Spinal cord (tissue), 10 donors: Measurements from ENCODE around the gene RGPD4. TPM values are rescaled to one million over a fixed set of nuclear protein-coding genes. Genes with fewer than 3 reads are reported as not detected.
"Not testable (repeated sequence)": the region's sequence is repeated elsewhere in the genome, so short reads cannot be mapped to it uniquely, and the experiment has no call there.

ENCODE experiments used
- DNase-seq, 6 donors: peaks; one replicate each; pipeline versions ENCODE4 v3.0.0 to v3.0.0-alpha.2; 2013 to 2015; ENCODE audit warnings: low spot score in 6 of 6, low read depth in 4 of 6
- H3K27ac ChIP-seq: one replicate; pipeline ENCODE4 v1.5.1; 2013; ENCODE audit warnings: low read depth, low read length, control low read depth
- H3K27me3 ChIP-seq: one replicate; pipeline ENCODE4 v1.6.1; 2013; ENCODE audit warnings: low read length; ENCODE audit not compliant: control insufficient read depth, insufficient read depth
- H3K36me3 ChIP-seq: one replicate; pipeline ENCODE4 v1.6.1; 2013; ENCODE audit warnings: low read length; ENCODE audit not compliant: control insufficient read depth, insufficient read depth
- H3K4me1 ChIP-seq: one replicate; pipeline ENCODE4 v1.6.1; 2013; ENCODE audit warnings: low read length; ENCODE audit not compliant: control insufficient read depth, insufficient read depth
- H3K4me3 ChIP-seq: one replicate; pipeline ENCODE4 v1.5.1; 2013; ENCODE audit warnings: low read depth, low read length, control low read depth
- H3K9me3 ChIP-seq: one replicate; pipeline ENCODE4 v1.6.1; 2013; ENCODE audit warnings: low read length; ENCODE audit not compliant: control insufficient read depth, insufficient read depth
- WGBS: methylation state at CpG from one replicate; pipeline ENCODE4 v1.1.5; 2013; ENCODE audit warnings: missing lambda C conversion rate; ENCODE audit not compliant: insufficient coverage; 5-methylcytosine and 5-hydroxymethylcytosine counted together
- long read RNA-seq, 4 donors: transcript quantifications; one replicate each; lab custom pipeline, GENCODE V29; 2026
- polyA plus RNA-seq, 2 donors: library from polyadenylated mRNA; unstranded; fragments of 120-200 nt; gene quantifications; one replicate each; pipeline ENCODE4 v1.2.1, GENCODE V29; 2013; ENCODE audit not compliant: insufficient read length in 2 of 2
- total RNA-seq, 2 donors: library from RNA; depleted of rRNA in 1 of 2; stranded (reverse); fragments of 120-200 nt in 1 of 2; fragments of >200 nt in 1 of 2; gene quantifications; one replicate each; pipeline versions ENCODE4 v1.2.3 to v1.2.4, GENCODE V29; 2013 to 2014
- donor health status: healthy.

Gene RGPD4
- total RNA-seq (under 1 TPM in 1 of 2 donors, not detected in 1; 0.10 TPM), polyA plus RNA-seq (under 1 TPM in 1 of 2 donors, not detected in 1; 0.14 TPM)
- long read RNA-seq, donor 1: 0 reads
- long read RNA-seq, donor 2: 0 reads
- long read RNA-seq, donor 3: 0 reads
- long read RNA-seq, donor 4: 0 reads

- WGBS: 99% methylated on average over 39 of the region's 43 CpGs
Measured at GRCh38 chr2:107826749-107827148, at the start of gene RGPD4. RGPD4 (plus strand) TSS chr2:107826892; CDS start chr2:107827014, 122 bp downstream.

GRCh38 chr2:107777974-107778373 is 48.7 kb upstream of the RGPD4 start:
- Histone ChIP-seq H3K36me3 (no peaks in the 10 kb centered on the region), H3K9me3 (no peaks in the 10 kb centered on the region), H3K4me1 (no peaks in the 10 kb centered on the region), H3K4me3 (no peak overlapping the region), H3K27ac (no peak overlapping the region), H3K27me3 (no peaks in the 10 kb centered on the region)
- WGBS: 100% methylated on average over 1 of the region's 2 CpGs
- DNase-seq: no peak

More at GRCh38 chr2:107826749-107827148, at the start of gene RGPD4:
- not testable (repeated sequence) for H3K9me3 ChIP-seq, H3K27ac ChIP-seq, H3K4me1 ChIP-seq, H3K4me3 ChIP-seq, H3K27me3 ChIP-seq, H3K36me3 ChIP-seq, DNase-seq

- Histone ChIP-seq H3K36me3 (no peaks in the 10 kb centered on the region), H3K4me1 (no peaks in the 10 kb centered on the region), H3K27ac (no peak overlapping the region), H3K27me3 (no peaks in the 10 kb centered on the region), H3K9me3 (no peaks in the 10 kb centered on the region), H3K4me3 (no peak overlapping the region)
- WGBS: no CpG with 5 or more reads among the region's 1 CpG
- no peak for DNase-seq
Measured at GRCh38 chr2:107785756-107786155, 40.9 kb upstream of the RGPD4 start.

GRCh38 chr2:107790837-107791236 is 35.9 kb upstream of the RGPD4 start:
- H3K9me3 ChIP-seq: no peaks in the 10 kb centered on the region
- H3K4me1 ChIP-seq: no peaks in the 10 kb centered on the region
- no peak overlapping the region for H3K4me3 ChIP-seq
- WGBS: no CpG with 5 or more reads among the region's 1 CpG
- no peaks in the 10 kb centered on the region for H3K36me3 ChIP-seq
- H3K27me3 ChIP-seq: no peaks in the 10 kb centered on the region
- no peak overlapping the region for H3K27ac ChIP-seq
- no peak for DNase-seq

- Histone ChIP-seq H3K36me3 (no peaks in the 10 kb centered on the region), H3K4me1 (no peaks in the 10 kb centered on the region), H3K4me3 (no peak overlapping the region), H3K27ac (no peak overlapping the region), H3K27me3 (no peaks in the 10 kb centered on the region), H3K9me3 (no peaks in the 10 kb centered on the region)
- DNase-seq: peak in 1 of 6 donors; percentile 32
- 72% methylated on average over 2 of the region's 2 CpGs for WGBS
Measured at GRCh38 chr2:107801498-107801897, 25.2 kb upstream of the RGPD4 start.

- no peak overlapping the region for H3K4me3 ChIP-seq
- DNase-seq: peak in 1 of 6 donors; percentile 43
- H3K27me3 ChIP-seq: no peaks in the 10 kb centered on the region
- peaks cover under 1% of the 10 kb centered on the region for H3K4me1 ChIP-seq
- WGBS: 80% methylated on average over 2 of the region's 6 CpGs
- H3K9me3 ChIP-seq: no peaks in the 10 kb centered on the region
- H3K36me3 ChIP-seq: no peaks in the 10 kb centered on the region
- H3K27ac ChIP-seq: no peak overlapping the region
Measured at GRCh38 chr2:107804608-107805498, 21.8 kb upstream of the RGPD4 start.

GRCh38 chr2:107806901-107807300 is 19.8 kb upstream of the RGPD4 start:
- peak in 1 of 6 donors; percentile 73 for DNase-seq
- Histone ChIP-seq H3K9me3 (no peaks in the 10 kb centered on the region), H3K27me3 (no peaks in the 10 kb centered on the region), H3K4me3 (no peak overlapping the region), H3K36me3 (no peaks in the 10 kb centered on the region), H3K27ac (no peak overlapping the region), H3K4me1 (peaks cover 6% of the 10 kb centered on the region)
- no CpG with 5 or more reads among the region's 4 CpGs for WGBS

GRCh38 chr2:107807988-107808387 is 18.7 kb upstream of the RGPD4 start:
- Histone ChIP-seq H3K4me1 (peaks cover 6% of the 10 kb centered on the region), H3K4me3 (no peak overlapping the region), H3K27ac (no peak overlapping the region), H3K9me3 (no peaks in the 10 kb centered on the region), H3K27me3 (no peaks in the 10 kb centered on the region), H3K36me3 (no peaks in the 10 kb centered on the region)
- DNase-seq: peak in 1 of 6 donors; percentile 37
- WGBS: 75% methylated on average over 6 of the region's 7 CpGs

GRCh38 chr2:107808959-107809358 is 17.7 kb upstream of the RGPD4 start:
- Histone ChIP-seq H3K27ac (no peak overlapping the region), H3K27me3 (no peaks in the 10 kb centered on the region), H3K4me1 (peaks cover 6% of the 10 kb centered on the region), H3K9me3 (no peaks in the 10 kb centered on the region), H3K4me3 (no peak overlapping the region), H3K36me3 (no peaks in the 10 kb centered on the region)
- peak in 3 of 6 donors; percentile 20 to 77 (median 34) for DNase-seq
- 63% methylated on average over 4 of the region's 7 CpGs for WGBS

- 62% methylated on average over 3 of the region's 3 CpGs for WGBS
- Histone ChIP-seq H3K4me1 (peaks cover 6% of the 10 kb centered on the region), H3K27ac (no peak overlapping the region), H3K27me3 (no peaks in the 10 kb centered on the region), H3K9me3 (no peaks in the 10 kb centered on the region), H3K36me3 (no peaks in the 10 kb centered on the region), H3K4me3 (no peak overlapping the region)
- DNase-seq: no peak
Measured at GRCh38 chr2:107809835-107810234, 16.9 kb upstream of the RGPD4 start.
